ENCODE measurements around the gene UNC45A.

UNC45A gene

DNA sequence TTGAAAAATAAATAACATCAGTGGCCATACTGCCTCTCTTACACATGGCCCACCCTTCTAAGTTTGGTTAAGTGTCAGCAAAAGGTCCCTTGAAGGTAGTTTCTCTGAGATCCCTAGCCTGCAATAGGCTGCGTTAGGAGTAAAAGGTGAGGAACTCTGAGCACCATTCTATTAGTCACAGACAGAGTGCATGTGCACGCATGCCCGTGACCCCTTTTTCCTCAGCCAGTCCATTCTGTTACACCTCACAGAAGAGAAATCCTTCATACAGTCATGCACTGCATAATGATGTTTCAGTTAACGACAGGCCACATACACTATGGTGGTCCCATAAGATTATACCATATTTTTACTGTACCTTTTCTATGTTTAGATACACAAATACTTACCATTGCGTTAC lies 32.1 kb downstream of the UNC45A start:
- Histone ChIP-seq H3K27me3 (replicated peaks; ENCODE audit: insufficient read depth, low read length) (no peaks in the 10 kb centered on the region), H3K9me3 (replicated peaks; ENCODE audit: insufficient read depth, low read length) (no peaks in the 10 kb centered on the region), H3K4me3 (ENCODE audit: low read length) (no peak overlapping the region), H3K9me2 (replicated peaks; ENCODE audit: insufficient read depth, low read length) (no peaks in the 10 kb centered on the region), H3K4me2 (ENCODE audit: low read depth, low read length) (no peak overlapping the region), H3K27ac (ENCODE audit: low read length) (no peak overlapping the region), H4K20me1 (ENCODE audit: insufficient read depth, low read length) (no peaks in the 10 kb centered on the region), H3F3A (ENCODE audit: insufficient read depth, low read length) (peaks cover 3% of the 10 kb centered on the region; the same call in 1 of the 2 replicates), H3K9ac (ENCODE audit: low read length) (no peak overlapping the region), H3K36me3 (replicated peaks; ENCODE audit: insufficient read depth, low read length) (peaks cover 21% of the 10 kb centered on the region), H3K4me1 (ENCODE audit: low read length) (no peaks in the 10 kb centered on the region), H3K79me2 (ENCODE audit: low read length) (peaks cover 15% of the 10 kb centered on the region), H2AFZ (ENCODE audit: low read length) (no peak overlapping the region)
- no peak for TF ChIP-seq EZH2phosphoT487 (IDR thresholded peaks at IDR 0.05; ENCODE audit: low read length)
- TF ChIP-seq, protein P1, sequence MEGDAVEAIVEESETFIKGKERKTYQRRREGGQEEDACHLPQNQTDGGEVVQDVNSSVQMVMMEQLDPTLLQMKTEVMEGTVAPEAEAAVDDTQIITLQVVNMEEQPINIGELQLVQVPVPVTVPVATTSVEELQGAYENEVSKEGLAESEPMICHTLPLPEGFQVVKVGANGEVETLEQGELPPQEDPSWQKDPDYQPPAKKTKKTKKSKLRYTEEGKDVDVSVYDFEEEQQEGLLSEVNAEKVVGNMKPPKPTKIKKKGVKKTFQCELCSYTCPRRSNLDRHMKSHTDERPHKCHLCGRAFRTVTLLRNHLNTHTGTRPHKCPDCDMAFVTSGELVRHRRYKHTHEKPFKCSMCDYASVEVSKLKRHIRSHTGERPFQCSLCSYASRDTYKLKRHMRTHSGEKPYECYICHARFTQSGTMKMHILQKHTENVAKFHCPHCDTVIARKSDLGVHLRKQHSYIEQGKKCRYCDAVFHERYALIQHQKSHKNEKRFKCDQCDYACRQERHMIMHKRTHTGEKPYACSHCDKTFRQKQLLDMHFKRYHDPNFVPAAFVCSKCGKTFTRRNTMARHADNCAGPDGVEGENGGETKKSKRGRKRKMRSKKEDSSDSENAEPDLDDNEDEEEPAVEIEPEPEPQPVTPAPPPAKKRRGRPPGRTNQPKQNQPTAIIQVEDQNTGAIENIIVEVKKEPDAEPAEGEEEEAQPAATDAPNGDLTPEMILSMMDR (IDR thresholded peaks at IDR 0.05; ENCODE audit: low read length) = no peak
- TF ChIP-seq EZH2 (optimal IDR thresholded peaks at IDR 0.05; ENCODE audit: low read depth, low read length) = no peak
- no peak for DNase-seq

GRCh38 chr15:90968434-90968833 lies 33.3 kb downstream of the UNC45A start:
- Histone ChIP-seq H3K9me2 (replicated peaks; ENCODE audit: insufficient read depth, low read length) (no peaks in the 10 kb centered on the region), H3K79me2 (ENCODE audit: low read length) (peaks cover 10% of the 10 kb centered on the region; the same call in 1 of the 2 replicates), H3K27ac (ENCODE audit: low read length) (no peak overlapping the region), H3F3A (ENCODE audit: insufficient read depth, low read length) (peaks cover 3% of the 10 kb centered on the region; the same call in 1 of the 2 replicates), H3K4me3 (ENCODE audit: low read length) (no peak overlapping the region), H3K4me1 (ENCODE audit: low read length) (no peaks in the 10 kb centered on the region), H4K20me1 (ENCODE audit: insufficient read depth, low read length) (no peaks in the 10 kb centered on the region), H3K9me3 (replicated peaks; ENCODE audit: insufficient read depth, low read length) (no peaks in the 10 kb centered on the region), H3K36me3 (replicated peaks; ENCODE audit: insufficient read depth, low read length) (peaks cover 21% of the 10 kb centered on the region), H3K4me2 (ENCODE audit: low read depth, low read length) (no peak overlapping the region), H3K9ac (ENCODE audit: low read length) (no peak overlapping the region), H3K27me3 (replicated peaks; ENCODE audit: insufficient read depth, low read length) (no peaks in the 10 kb centered on the region), H2AFZ (ENCODE audit: low read length) (no peak overlapping the region)
- no peak for DNase-seq
- no peak for TF ChIP-seq EZH2phosphoT487 (IDR thresholded peaks at IDR 0.05; ENCODE audit: low read length)
- TF ChIP-seq, protein P1 (IDR thresholded peaks at IDR 0.05; ENCODE audit: low read length) = no peak
- no peak for TF ChIP-seq EZH2 (optimal IDR thresholded peaks at IDR 0.05; ENCODE audit: low read depth, low read length)

DNA sequence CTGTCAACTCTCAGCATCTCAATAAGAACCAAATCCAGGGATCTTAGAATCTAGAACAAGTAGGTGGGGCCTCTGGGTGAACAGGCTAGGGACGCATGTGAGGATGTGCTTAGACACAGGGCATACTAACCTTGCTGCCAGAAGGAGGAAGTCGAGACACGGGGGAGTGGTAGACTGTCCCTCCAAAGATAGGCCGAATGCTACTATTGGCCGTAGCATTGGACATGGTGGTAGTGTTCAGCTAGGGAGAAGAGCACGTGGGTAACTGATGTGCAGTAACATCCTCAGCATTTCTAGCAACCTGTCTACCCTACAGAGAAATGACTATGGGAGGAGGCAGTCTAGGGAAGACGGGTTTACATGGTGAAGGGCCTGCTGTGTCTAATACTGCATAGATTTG lies 35.2 kb downstream of the UNC45A start:
- no peak for TF ChIP-seq EZH2phosphoT487 (IDR thresholded peaks at IDR 0.05; ENCODE audit: low read length)
- Histone ChIP-seq H3F3A (ENCODE audit: insufficient read depth, low read length) (peaks cover 3% of the 10 kb centered on the region; the same call in 1 of the 2 replicates), H3K36me3 (replicated peaks; ENCODE audit: insufficient read depth, low read length) (peaks cover 19% of the 10 kb centered on the region), H3K9ac (ENCODE audit: low read length) (no peak overlapping the region), H3K4me1 (ENCODE audit: low read length) (no peaks in the 10 kb centered on the region), H3K9me3 (replicated peaks; ENCODE audit: insufficient read depth, low read length) (no peaks in the 10 kb centered on the region), H3K27ac (ENCODE audit: low read length) (no peak overlapping the region), H3K4me2 (ENCODE audit: low read depth, low read length) (no peak overlapping the region), H3K27me3 (replicated peaks; ENCODE audit: insufficient read depth, low read length) (no peaks in the 10 kb centered on the region), H3K4me3 (ENCODE audit: low read length) (no peak overlapping the region), H2AFZ (ENCODE audit: low read length) (no peak overlapping the region), H3K79me2 (ENCODE audit: low read length) (0 out of 2 replicates have a peak, but pooled peaks cover 7% of the 10 kb centered on the region), H4K20me1 (ENCODE audit: insufficient read depth, low read length) (no peaks in the 10 kb centered on the region), H3K9me2 (replicated peaks; ENCODE audit: insufficient read depth, low read length) (no peaks in the 10 kb centered on the region)
- no peak for DNase-seq

GRCh38 chr15:90972133-90972532 lies 37.0 kb downstream of the UNC45A start:
- TF ChIP-seq EZH2 (optimal IDR thresholded peaks at IDR 0.05; ENCODE audit: low read depth, low read length) (no peak), EZH2phosphoT487 (IDR thresholded peaks at IDR 0.05; ENCODE audit: low read length) (no peak)
- TF ChIP-seq, protein P1 (IDR thresholded peaks at IDR 0.05; ENCODE audit: low read length) = no peak
- Histone ChIP-seq H3K4me3 (ENCODE audit: low read length) (no peak overlapping the region), H3K36me3 (replicated peaks; ENCODE audit: insufficient read depth, low read length) (peaks cover 22% of the 10 kb centered on the region), H3K9me3 (replicated peaks; ENCODE audit: insufficient read depth, low read length) (no peaks in the 10 kb centered on the region), H3K9me2 (replicated peaks; ENCODE audit: insufficient read depth, low read length) (no peaks in the 10 kb centered on the region), H3K4me2 (ENCODE audit: low read depth, low read length) (no peak overlapping the region), H3K27ac (ENCODE audit: low read length) (no peak overlapping the region), H3K4me1 (ENCODE audit: low read length) (no peaks in the 10 kb centered on the region), H3F3A (ENCODE audit: insufficient read depth, low read length) (peaks cover 7% of the 10 kb centered on the region; the same call in 1 of the 2 replicates), H3K27me3 (replicated peaks; ENCODE audit: insufficient read depth, low read length) (no peaks in the 10 kb centered on the region), H2AFZ (ENCODE audit: low read length) (no peak overlapping the region), H3K79me2 (ENCODE audit: low read length) (no peaks in the 10 kb centered on the region), H4K20me1 (ENCODE audit: insufficient read depth, low read length) (no peaks in the 10 kb centered on the region), H3K9ac (ENCODE audit: low read length) (no peak overlapping the region)
- DNase-seq = no peak

All from MM.1S (cell line).